Measurements from ENCODE around the gene YPEL3.

- TF ChIP-seq, protein P1, sequence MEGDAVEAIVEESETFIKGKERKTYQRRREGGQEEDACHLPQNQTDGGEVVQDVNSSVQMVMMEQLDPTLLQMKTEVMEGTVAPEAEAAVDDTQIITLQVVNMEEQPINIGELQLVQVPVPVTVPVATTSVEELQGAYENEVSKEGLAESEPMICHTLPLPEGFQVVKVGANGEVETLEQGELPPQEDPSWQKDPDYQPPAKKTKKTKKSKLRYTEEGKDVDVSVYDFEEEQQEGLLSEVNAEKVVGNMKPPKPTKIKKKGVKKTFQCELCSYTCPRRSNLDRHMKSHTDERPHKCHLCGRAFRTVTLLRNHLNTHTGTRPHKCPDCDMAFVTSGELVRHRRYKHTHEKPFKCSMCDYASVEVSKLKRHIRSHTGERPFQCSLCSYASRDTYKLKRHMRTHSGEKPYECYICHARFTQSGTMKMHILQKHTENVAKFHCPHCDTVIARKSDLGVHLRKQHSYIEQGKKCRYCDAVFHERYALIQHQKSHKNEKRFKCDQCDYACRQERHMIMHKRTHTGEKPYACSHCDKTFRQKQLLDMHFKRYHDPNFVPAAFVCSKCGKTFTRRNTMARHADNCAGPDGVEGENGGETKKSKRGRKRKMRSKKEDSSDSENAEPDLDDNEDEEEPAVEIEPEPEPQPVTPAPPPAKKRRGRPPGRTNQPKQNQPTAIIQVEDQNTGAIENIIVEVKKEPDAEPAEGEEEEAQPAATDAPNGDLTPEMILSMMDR (IDR thresholded peaks at IDR 0.05) = no peak
- TF ChIP-seq ZNF281 (CRISPR knock-in tag; IDR thresholded peaks at IDR 0.05) (no peak), ARID4B (CRISPR knock-in tag; IDR thresholded peaks at IDR 0.05; ENCODE audit: borderline replicate concordance) (no peak), NR3C1 (CRISPR knock-in tag; conservative IDR thresholded peaks at IDR 0.05; ENCODE audit: low read depth) (no peak), NFYB (CRISPR knock-in tag; conservative IDR thresholded peaks at IDR 0.05; ENCODE audit: low read depth) (no peak)
- TF ChIP-seq, protein P2, sequence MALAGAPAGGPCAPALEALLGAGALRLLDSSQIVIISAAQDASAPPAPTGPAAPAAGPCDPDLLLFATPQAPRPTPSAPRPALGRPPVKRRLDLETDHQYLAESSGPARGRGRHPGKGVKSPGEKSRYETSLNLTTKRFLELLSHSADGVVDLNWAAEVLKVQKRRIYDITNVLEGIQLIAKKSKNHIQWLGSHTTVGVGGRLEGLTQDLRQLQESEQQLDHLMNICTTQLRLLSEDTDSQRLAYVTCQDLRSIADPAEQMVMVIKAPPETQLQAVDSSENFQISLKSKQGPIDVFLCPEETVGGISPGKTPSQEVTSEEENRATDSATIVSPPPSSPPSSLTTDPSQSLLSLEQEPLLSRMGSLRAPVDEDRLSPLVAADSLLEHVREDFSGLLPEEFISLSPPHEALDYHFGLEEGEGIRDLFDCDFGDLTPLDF (CRISPR knock-in tag; IDR thresholded peaks at IDR 0.05) = no peak
Measured at GRCh38 chr16:30090610-30091331, 5.2 kb downstream of the YPEL3 start.

All from WTC11 (cell line).